Mesodermal cell (in vitro differentiated cells): ENCODE measurements around the gene SSB.
"Not testable (repeated sequence)": the region's sequence is repeated elsewhere in the genome, so short reads cannot be mapped to it uniquely, and the experiment has no call there.

Experiments used
- H3K27ac ChIP-seq: 2 replicates; pipeline ENCODE4 v1.7.0; 2013; ENCODE audit warnings: mild to moderate bottlenecking, low read depth, low read length, moderate library complexity; ENCODE audit not compliant: severe bottlenecking
- H3K36me3 ChIP-seq: 2 replicates; pipeline ENCODE4 v1.7.1; 2013; ENCODE audit warnings: mild to moderate bottlenecking, low read length, moderate library complexity; ENCODE audit not compliant: control insufficient read depth, insufficient read depth
- H3K4me1 ChIP-seq: one replicate; pipeline ENCODE4 v1.7.1; 2013; ENCODE audit warnings: mild to moderate bottlenecking, low read length; ENCODE audit not compliant: insufficient read depth, control insufficient read depth, poor library complexity, severe bottlenecking
- H3K4me3 ChIP-seq: 2 replicates; pipeline ENCODE4 v1.7.0; 2013; ENCODE audit warnings: low read length, control low read depth, mild to moderate bottlenecking; ENCODE audit not compliant: insufficient read depth, poor library complexity, severe bottlenecking; ENCODE audit errors: extremely low read depth
- H3K9me3 ChIP-seq: 2 replicates; pipeline ENCODE4 v1.7.1; 2013; ENCODE audit warnings: mild to moderate bottlenecking, low read length, moderate library complexity; ENCODE audit not compliant: control insufficient read depth
- WGBS, 2 experiments: methylation state at CpG; one replicate each; pipeline ENCODE4 v1.1.5; 2013; ENCODE audit warnings: missing lambda C conversion rate in 2 of 2; ENCODE audit not compliant: insufficient coverage in 2 of 2; 5-methylcytosine and 5-hydroxymethylcytosine counted together

SSB gene

DNA sequence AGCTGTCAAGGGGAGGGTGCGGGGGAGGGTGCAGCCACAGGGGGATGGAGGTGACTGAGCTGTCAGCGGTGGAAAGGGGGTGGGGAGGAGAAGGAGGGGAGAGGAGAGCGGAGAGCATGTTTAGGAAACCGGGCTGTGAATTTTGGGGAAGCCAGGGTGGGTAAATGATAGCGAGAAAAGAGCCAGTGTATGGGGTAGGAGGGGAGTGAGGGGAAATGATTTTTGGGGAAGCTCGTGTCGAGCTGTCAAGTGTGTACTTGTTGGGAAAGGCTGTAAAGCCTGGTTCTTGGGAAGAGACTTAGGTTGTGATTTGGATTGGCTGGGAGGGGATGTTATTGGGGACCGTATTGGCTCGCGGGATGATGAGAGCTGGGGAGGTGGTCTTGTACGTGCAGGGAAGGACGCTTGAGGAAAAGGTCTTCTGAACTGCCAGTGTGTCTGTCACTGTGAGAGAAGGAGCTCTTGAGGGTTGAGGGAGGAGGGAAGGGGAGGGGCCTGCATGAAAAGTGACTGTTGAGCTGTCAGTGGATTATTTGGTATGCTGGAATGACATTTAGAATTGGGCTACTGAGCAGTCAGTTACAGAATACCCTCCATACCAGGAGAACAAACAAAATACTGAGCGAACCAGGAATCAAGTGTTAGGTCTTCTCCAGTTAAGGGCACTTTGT, 29.6 kb downstream of the SSB start:
- Histone ChIP-seq H3K4me3 (peak overlapping the region; percentile 78), H3K4me1 (peaks cover 6% of the 10 kb centered on the region), H3K27ac (peak overlapping the region; percentile 87), H3K36me3 (peaks cover 18% of the 10 kb centered on the region), H3K9me3 (no peaks in the 10 kb centered on the region)
- WGBS, 2 experiments: 3 to 5% methylated on average over 11 to 13 of the region's 13 CpGs

DNA sequence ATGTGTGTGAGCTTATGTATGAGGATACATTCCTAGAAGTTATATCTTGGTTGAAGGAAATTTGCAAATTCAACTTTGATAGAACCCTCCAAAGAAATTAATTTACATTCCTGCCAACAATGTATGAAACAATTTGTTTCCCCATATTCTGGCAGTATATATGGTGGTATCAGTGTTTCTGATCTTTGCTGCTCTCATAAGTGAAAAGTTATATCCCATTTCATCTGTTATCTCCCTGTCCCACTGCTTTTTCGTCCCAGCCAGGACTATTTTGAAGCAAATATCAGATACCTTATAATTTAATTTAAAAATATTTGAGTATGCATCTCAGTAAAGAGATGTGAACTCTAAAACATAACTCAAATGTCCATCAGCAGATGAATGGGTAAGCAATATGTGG, 35.7 kb downstream of the SSB start:
- Histone ChIP-seq H3K9me3 (no peaks in the 10 kb centered on the region), H3K4me3 (no peak overlapping the region), H3K36me3 (peaks cover 26% of the 10 kb centered on the region), H3K27ac (no peak overlapping the region), H3K4me1 (no peaks in the 10 kb centered on the region)
- WGBS, 2 experiments: no CpG with 5 or more reads among the region's 1 CpG

DNA sequence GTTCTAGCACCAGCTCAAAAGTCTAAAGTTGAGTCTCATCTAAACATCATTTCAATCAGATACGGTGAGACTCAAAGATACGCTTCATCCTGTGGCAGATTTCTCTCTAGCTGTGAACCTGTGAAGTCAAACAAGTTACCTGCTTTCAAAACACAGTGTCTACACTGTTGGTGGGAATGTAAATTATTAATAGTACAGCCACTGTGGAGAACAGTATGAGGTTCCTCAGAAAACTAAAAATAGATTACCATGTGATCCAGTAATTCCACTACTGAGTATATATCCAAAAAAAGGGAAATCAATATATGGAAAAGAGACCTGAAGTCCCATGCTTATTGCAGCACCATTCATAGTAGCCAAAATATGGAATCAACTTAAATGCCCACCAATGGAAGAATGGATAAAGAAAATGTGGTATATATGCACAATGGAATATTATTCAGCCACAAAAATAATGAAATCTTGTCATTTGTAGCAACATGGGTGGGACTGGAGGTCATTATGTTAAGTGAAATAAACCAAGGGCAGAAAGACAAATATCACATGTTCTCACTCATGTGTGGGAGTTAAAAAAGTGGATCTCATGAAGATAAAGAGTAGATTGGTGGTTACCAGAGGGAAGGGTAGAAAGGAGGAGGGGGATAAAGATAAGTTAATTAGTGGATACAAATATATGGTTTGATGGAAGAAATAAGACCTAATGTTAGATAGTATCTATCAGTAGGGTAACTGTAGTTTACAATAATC, 40.2 kb downstream of the SSB start:
- Histone ChIP-seq H3K27ac (no peak overlapping the region), H3K4me3 (no peak overlapping the region), H3K9me3 (no peaks in the 10 kb centered on the region), H3K36me3 (peaks cover 18% of the 10 kb centered on the region), H3K4me1 (peaks cover 4% of the 10 kb centered on the region)
- 100% methylated on average over 1 to 2 of the region's 2 CpGs for WGBS, 2 experiments

DNA sequence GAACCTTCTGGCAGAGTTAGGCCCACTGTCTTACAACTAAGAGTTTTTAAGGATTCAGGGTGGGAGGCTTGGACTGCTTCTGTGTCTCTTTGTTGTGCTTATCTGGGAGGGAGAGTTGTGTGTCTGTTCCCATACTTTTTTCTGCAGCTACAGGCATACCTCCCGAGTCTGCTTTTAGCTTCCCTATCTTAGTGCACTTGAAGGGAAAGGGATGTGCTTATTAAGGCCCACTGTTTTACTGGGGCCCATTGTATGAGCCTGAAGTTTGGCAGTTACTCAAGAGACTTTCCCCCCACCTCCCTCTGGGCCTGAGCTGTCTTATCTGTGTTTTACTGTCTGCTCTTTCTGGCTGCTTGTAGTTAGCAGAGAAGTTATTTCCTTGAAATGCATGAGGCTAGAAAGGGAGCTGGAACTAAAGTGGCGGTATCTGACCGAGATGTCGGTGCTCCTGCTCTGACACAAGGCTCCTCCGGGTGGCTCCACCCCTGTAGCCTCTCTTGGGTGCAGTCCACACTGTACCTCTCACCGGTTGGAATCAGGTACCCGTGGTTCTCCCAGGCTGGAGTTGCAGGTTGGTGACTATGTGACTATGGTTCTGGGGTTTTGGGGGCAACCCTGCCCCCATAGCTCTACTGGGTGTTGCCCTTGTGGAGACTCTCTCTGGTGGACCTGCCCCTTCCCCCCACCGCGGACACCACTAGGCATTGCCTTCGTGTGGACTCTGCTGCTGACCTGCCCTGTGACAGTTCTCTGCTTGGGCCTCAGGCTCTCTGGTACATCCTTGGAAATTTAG, 41.5 kb downstream of the SSB start:
- 93% methylated on average over 3 to 5 of the region's 10 CpGs for WGBS, 2 experiments
- peaks cover 4% of the 10 kb centered on the region for H3K4me1 ChIP-seq
- peak overlapping the region; percentile 80 for H3K27ac ChIP-seq
- H3K4me3 ChIP-seq: no peak overlapping the region
- no peaks in the 10 kb centered on the region for H3K9me3 ChIP-seq
- H3K36me3 ChIP-seq: peaks cover 24% of the 10 kb centered on the region

DNA sequence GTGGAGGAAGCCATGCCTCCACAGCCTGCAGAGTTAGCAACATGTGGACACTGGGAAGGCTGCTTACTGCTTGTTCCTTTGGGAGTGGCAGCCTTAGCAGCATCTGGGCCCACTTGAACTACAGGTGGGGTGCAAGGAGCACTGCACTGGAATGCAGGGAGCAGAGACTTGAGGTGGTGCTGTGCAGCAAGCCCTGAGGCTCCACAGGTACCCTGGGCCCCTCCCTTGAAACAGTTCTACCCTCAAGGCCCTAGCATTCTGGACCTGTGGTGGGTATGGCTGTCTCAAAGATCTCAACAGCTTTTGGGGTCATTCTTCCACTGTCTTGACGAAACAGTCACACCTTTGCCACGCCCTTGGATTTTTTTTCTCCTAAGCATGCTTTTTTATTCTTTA, 42.1 kb downstream of the SSB start:
- Histone ChIP-seq H3K27ac (peak overlapping the region; percentile 80), H3K9me3 (no peaks in the 10 kb centered on the region), H3K36me3 (peaks cover 24% of the 10 kb centered on the region), H3K4me1 (peaks cover 4% of the 10 kb centered on the region), H3K4me3 (no peak overlapping the region)
- 67 to 100% methylated on average over 2 of the region's 2 CpGs for WGBS, 2 experiments

DNA sequence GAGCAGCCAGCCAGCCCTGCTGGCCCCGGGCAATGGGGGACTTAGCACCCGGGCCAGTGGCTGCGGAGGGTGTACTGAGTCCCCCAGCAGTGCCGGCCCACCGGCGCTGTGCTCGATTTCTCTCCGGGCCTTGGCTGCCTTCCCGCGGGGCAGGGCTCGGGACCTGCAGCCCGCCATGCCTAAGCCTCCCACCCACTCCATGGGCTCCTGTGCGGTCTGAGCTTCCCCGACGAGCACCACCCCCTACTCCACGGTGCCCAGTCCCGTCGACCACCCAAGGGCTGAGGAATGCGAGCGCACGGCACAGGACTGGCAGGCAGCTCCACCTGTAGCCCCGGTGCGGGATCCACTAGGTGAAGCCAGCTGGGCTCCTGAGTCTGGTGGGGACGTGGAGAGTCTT, 43.0 kb downstream of the SSB start:
- not testable (repeated sequence) for H3K9me3 ChIP-seq, H3K27ac ChIP-seq, H3K4me1 ChIP-seq, H3K4me3 ChIP-seq
- 92 to 96% methylated on average over 6 to 7 of the region's 24 CpGs for WGBS, 2 experiments
- peaks cover 24% of the 10 kb centered on the region for H3K36me3 ChIP-seq

DNA sequence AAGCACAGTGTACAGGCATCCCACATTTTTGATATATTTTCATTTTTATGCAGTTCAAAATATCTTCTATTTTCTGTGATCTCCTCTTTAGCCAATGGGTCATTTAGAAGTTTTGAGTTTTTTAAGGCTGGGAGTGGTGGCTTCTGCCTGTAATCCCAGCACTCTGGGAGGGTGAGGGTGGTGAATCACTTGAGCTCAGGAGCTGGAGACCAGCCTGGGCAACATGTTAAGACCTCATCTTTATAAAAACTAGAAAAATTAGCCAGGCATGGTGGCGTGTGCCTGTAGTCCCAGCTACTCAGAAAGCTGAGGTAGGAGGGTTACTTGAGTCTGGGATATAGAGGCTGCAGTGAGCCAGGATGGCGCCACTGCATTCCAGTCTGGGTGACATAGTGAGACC, 46.3 kb downstream of the SSB start:
- Histone ChIP-seq H3K9me3 (no peaks in the 10 kb centered on the region), H3K27ac (no peak overlapping the region), H3K4me3 (no peak overlapping the region), H3K4me1 (peaks cover 4% of the 10 kb centered on the region), H3K36me3 (peaks cover 18% of the 10 kb centered on the region)
- WGBS, 2 experiments: no CpG with 5 or more reads among the region's 2 CpGs

DNA sequence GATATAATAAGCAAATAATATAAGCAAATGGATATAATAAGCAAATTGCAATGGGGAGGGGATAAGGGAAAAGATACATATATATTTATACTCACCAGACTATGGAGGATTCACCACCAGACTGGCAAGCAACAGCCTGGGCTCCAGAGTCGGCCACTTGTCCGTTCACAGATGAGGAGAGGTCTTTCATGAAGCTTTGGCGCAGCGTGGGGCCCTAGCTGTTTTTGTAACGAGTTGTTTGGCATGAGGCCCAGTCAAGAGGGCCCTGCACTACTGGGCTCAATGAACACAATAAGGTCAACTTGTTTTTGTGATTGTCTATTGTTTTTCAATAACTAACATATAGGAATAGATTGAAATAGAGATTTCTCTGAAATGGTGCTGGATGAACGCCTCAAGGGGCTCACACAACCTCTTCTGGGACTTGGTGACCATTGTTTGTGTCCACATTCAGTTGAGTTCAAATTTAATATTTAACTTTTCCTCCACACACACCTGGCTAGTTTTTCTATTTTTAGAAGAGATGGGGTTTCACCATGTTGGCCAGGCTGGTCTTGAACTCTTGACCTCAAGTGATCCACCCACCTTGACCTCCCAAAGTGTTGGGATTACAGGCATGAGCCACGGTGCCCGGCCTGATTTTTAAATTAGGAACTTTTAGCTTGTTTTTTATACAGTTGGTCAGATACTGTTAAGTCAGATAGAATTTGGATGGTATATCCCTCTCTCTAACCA, 50.5 kb downstream of the SSB start:
- H3K9me3 ChIP-seq, H3K27ac ChIP-seq, H3K4me3 ChIP-seq, H3K4me1 ChIP-seq: not testable (repeated sequence)
- WGBS, 2 experiments: 85 to 97% methylated on average over 3 to 5 of the region's 8 CpGs
- peaks cover 10% of the 10 kb centered on the region for H3K36me3 ChIP-seq

DNA sequence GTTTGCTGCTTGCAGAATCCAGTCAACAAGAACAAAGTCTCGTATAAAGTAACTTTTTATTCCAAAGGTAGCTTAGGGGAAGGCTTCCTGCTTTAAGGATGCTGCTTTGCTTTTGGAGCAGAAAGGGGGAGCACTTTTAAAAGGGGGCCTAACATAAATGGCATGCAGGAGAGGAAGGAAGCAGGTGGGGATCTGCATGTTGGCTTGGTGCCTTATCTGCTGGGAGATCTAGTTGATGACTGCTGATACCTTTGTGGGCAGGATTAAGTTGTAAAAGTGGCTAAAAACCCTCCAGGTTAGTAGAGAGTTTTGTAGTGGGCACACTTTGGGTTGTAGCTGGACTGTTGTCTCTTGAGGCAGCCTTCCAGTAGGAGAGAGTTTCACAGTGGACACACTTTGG, 51.0 kb downstream of the SSB start:
- Histone ChIP-seq H3K36me3 (peaks cover 5% of the 10 kb centered on the region), H3K4me1 (no peaks in the 10 kb centered on the region), H3K27ac (no peak overlapping the region), H3K9me3 (no peaks in the 10 kb centered on the region), H3K4me3 (no peak overlapping the region)
- WGBS, 2 experiments: 91% methylated on average over 1 of the region's 1 CpG; no CpG with 5 or more reads in 1 of the 2 experiments

DNA sequence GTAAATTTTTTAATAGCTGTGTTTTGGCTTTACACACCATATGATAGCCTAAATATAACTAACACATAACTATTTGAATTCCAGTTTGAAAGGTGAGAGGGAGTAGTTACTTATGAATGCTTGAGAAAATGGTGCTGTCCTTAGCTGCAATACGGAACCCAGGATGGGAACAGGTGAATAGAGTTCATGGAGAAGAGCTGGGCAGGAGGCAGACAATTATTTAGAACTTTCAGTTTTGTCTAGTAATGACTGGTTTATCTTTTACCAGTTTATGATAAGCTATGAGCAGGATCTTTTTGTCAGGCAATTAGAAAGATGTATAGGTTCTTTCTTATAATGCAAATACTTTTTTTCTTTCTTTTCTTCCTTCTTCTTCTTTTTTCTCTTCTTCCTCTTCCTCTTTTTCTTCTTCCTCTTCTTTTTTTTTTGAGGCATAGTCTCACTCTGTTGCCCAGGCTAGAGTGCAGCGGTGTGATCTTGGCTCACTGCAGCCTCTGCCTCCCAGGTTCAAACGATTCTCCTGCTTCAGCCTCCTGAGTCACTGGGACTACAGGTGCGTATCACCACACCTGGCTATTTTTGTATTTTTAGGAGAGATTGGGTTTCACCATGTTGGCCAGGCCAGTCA, 54.5 kb downstream of the SSB start:
- WGBS, 2 experiments: 86 to 94% methylated on average over 2 to 3 of the region's 4 CpGs
- no peak overlapping the region for H3K27ac ChIP-seq
- no peaks in the 10 kb centered on the region for H3K9me3 ChIP-seq
- H3K4me3 ChIP-seq: no peak overlapping the region
- peaks cover 4% of the 10 kb centered on the region for H3K36me3 ChIP-seq
- no peaks in the 10 kb centered on the region for H3K4me1 ChIP-seq
